Measurements from ENCODE around the gene SLC16A10.

The SLC16A10 gene

GRCh38 chr6:111147440-111147839, 60.1 kb downstream of the SLC16A10 start:
- no peak for DNase-seq (ENCODE audit: low read depth)
- H3K4me3 ChIP-seq (ENCODE audit: low read depth, low read length) = no peak overlapping the region
- TF ChIP-seq CTCF (IDR thresholded peaks at IDR 0.05; ENCODE audit: insufficient read depth, low read depth, low read length, missing control alignments) = no peak

DNA sequence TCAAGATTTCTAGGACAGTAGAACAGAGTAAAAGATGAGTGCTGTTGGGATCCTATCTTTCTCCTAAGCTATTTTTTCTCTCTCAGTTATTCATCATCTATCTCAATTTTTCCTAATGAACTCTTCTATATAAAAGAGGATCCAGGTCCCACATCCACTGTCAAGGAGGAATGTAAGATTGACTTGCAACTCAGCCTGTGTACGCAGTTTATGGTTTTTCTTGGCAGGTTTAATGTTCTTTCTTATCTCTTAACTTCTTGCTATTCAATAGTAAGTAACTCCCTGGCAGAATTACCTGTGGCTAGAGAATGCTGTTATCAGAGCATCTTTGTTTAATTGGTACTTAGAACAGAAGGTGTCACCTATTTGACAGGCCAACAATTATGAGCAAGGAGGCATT, 60.8 kb downstream of the SLC16A10 start:
- DNase-seq (ENCODE audit: low read depth) = no peak
- no peak overlapping the region for H3K4me3 ChIP-seq (ENCODE audit: low read depth, low read length)
- no peak for TF ChIP-seq CTCF (IDR thresholded peaks at IDR 0.05; ENCODE audit: insufficient read depth, low read depth, low read length, missing control alignments)

- no peak for DNase-seq (ENCODE audit: low read depth)
- TF ChIP-seq CTCF (IDR thresholded peaks at IDR 0.05; ENCODE audit: insufficient read depth, low read depth, low read length, missing control alignments) = no peak
- no peak overlapping the region for H3K4me3 ChIP-seq (ENCODE audit: low read depth, low read length)
Observed at GRCh38 chr6:111150577-111150976, 63.3 kb downstream of the SLC16A10 start.

DNA sequence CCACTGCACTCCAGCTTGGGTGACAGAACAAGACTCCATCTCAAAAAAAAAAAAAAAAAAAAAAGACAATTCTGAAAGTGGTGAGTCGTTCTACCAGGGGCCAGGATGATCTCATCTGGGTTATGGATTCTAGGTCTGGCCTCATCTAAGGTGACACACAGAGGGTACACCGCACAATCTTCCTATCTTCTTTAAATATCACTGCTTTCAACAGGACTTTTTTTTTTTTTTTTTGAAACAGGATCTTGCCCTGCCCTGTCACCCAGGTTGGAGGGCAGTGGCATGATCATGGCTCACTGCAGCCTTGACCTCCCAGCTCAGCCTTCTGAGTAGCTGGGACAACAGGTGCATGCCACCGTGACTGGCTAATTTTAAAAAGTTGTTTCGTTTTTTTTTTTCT, 67.7 kb downstream of the SLC16A10 start:
- no peak for DNase-seq (ENCODE audit: low read depth)
- H3K4me3 ChIP-seq (ENCODE audit: low read depth, low read length) = no peak overlapping the region
- no peak for TF ChIP-seq CTCF (IDR thresholded peaks at IDR 0.05; ENCODE audit: insufficient read depth, low read depth, low read length, missing control alignments)

- DNase-seq (ENCODE audit: low read depth) = no peak
- TF ChIP-seq CTCF (IDR thresholded peaks at IDR 0.05; ENCODE audit: insufficient read depth, low read depth, low read length, missing control alignments) = no peak
- H3K4me3 ChIP-seq (ENCODE audit: low read depth, low read length) = no peak overlapping the region
Observed at GRCh38 chr6:111157412-111157811, 70.1 kb downstream of the SLC16A10 start.

DNA sequence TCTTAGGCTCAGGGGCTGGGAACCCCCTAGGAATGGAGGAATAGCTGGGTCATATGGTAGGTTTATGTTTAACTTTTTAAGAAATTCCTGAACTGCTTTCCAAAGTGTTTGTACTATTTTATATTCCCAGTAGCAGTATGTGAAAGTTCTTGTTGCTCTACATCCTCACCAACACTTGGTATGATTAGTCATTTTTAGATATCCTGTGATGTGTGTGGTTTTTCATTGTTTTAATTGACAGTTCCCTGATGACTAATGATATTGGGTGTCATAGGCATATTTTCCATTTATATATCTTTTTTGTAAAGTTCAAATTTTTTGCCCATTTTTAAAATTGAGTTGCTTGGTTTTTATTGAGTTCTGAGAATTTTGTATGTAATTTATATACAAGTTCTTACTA, 72.3 kb downstream of the SLC16A10 start:
- no peak for TF ChIP-seq CTCF (IDR thresholded peaks at IDR 0.05; ENCODE audit: insufficient read depth, low read depth, low read length, missing control alignments)

DNA sequence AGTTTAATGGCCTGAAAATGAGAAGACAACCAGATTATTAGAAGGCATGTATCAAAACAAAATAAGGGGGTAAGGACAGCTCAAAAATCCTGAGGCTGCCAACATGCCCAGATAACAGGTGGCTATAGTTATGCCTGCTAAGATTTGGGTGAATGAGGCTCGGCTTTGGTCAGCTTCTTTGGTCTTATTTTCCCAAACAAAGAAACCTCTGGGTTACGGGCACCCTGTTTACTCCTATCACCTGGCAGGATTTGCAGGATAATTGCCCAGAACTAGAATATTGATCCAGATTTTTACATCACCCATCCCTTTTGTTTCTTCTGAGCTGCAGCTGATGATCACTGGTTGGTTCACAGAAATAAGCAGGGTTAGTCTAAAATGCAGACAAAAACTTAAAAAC, 74.3 kb downstream of the SLC16A10 start:
- TF ChIP-seq CTCF (IDR thresholded peaks at IDR 0.05; ENCODE audit: insufficient read depth, low read depth, low read length, missing control alignments) = no peak
- H3K4me3 ChIP-seq (ENCODE audit: low read depth, low read length) = no peak overlapping the region
- no peak for DNase-seq (ENCODE audit: low read depth)

More for the DNA sequence above, 72.3 kb downstream of the SLC16A10 start:
- H3K4me3 ChIP-seq (ENCODE audit: low read depth, low read length) = no peak overlapping the region
- DNase-seq (ENCODE audit: low read depth) = no peak
